VCaP (cell line): ENCODE data around the gene GNPTAB.
"Not testable (repeated sequence)": the region's sequence is repeated elsewhere in the genome, so short reads cannot be mapped to it uniquely, and the experiment has no call there.

ENCODE experiments used
- H3K27ac ChIP-seq: fragments of 450-650 bp; 2 replicates; pipeline ENCODE4 v1.5.1; 2017
- TF ChIP-seq, protein P1 (sequence below): fragments of 450-650 bp; conservative IDR thresholded peaks from 2 replicates; pipeline ENCODE4 v1.5.1; 2017; ENCODE audit warnings: mild to moderate bottlenecking, moderate library complexity

The GNPTAB gene

GRCh38 chr12:101828463-101829196 is 2.1 kb downstream of the GNPTAB start:
- TF ChIP-seq, protein P1, sequence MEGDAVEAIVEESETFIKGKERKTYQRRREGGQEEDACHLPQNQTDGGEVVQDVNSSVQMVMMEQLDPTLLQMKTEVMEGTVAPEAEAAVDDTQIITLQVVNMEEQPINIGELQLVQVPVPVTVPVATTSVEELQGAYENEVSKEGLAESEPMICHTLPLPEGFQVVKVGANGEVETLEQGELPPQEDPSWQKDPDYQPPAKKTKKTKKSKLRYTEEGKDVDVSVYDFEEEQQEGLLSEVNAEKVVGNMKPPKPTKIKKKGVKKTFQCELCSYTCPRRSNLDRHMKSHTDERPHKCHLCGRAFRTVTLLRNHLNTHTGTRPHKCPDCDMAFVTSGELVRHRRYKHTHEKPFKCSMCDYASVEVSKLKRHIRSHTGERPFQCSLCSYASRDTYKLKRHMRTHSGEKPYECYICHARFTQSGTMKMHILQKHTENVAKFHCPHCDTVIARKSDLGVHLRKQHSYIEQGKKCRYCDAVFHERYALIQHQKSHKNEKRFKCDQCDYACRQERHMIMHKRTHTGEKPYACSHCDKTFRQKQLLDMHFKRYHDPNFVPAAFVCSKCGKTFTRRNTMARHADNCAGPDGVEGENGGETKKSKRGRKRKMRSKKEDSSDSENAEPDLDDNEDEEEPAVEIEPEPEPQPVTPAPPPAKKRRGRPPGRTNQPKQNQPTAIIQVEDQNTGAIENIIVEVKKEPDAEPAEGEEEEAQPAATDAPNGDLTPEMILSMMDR = no peak
- peak overlapping the region; percentile 85 for H3K27ac ChIP-seq

GRCh38 chr12:101826766-101827368 is 3.9 kb downstream of the GNPTAB start:
- TF ChIP-seq, protein P1 = no peak
- no peak overlapping the region for H3K27ac ChIP-seq

GRCh38 chr12:101824831-101825230 is 5.9 kb downstream of the GNPTAB start:
- TF ChIP-seq, protein P1 = no peak
- no peak overlapping the region for H3K27ac ChIP-seq

DNA sequence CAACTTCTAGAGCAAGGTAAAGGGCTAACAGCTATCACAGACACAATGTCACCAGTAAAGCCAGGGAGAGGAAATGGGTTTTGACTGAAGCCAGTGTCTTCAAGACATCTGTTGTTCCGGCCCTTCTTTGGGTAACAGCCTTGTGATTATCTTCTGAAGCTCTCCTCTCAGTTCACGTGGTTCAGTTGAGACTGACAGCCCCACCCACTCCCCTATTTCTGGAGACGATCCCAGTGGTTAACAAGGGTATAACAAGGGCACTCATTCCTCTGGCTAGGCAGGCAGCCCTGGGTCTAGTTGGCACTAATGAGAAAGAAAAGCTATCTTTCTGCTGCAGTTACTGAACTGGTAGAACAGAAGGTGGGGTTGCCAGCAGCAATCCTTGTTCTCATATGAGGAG is 6.9 kb downstream of the GNPTAB start:
- peak overlapping the region; percentile 21; the same call in 1 of the 2 replicates for H3K27ac ChIP-seq
- TF ChIP-seq, protein P1 = no peak; the same call in 1 of the 2 replicates

DNA sequence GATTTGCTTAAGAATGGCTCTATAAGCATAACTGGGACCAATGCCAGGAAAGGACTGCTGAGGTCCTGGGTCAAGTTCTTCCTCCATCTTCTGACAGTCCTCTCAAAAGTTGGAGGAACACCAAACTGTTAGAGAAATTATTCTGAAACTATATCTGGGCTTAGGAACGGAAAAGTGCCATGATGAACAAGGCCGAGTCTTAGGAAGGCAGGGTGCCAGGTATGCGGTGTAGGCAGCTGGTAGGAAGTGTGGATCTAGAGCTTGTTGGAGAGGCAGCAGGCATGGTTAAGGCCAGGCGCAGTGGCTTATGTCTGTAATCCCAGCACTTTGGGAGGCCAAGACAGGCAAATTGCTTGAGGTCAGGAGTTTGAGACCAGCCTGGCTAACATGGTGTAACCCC is 7.7 kb downstream of the GNPTAB start:
- H3K27ac ChIP-seq = no peak overlapping the region
- TF ChIP-seq, protein P1 = no peak

DNA sequence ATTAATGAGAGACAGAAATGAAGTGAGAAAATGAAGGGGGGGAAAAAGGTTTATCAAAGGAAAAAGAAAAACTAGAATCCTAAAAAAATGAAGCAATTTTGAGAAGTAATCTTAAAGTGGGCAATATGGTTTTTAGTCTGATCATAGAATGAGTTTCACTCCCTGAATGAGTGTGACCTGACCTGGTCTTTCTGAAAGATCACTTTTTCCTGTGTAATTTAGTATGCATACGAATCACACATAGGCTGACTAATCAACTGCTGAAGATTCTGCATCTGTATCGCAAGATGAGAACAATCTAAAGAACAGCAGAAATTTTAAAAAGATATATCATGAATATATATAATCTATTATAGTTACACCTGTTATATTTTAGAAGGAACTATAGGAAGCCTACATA is 11.3 kb downstream of the GNPTAB start:
- TF ChIP-seq, protein P1 = no peak
- H3K27ac ChIP-seq = no peak overlapping the region

DNA sequence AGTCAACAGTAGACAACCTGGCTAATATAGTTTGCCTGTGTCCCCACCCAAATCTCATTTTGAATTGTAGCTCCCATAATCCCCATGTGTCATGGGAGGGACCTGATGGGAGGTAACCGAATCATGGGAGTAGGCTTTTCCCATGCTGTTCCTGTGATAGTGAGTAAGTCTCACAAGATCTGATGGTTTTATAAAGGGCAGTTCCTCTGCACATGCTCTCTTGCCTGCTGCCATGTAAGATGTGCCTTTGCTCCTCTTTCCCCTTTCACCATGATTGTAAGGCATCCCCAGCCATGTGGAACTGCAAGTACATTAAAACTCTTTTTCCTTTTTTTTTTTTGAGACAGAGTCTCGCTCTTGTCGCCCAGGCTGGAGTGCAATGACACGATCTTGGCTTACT is 12.1 kb downstream of the GNPTAB start:
- not testable (repeated sequence) for H3K27ac ChIP-seq

GRCh38 chr12:101813117-101813516 is 17.6 kb downstream of the GNPTAB start:
- TF ChIP-seq, protein P1 = no peak
- H3K27ac ChIP-seq = no peak overlapping the region

DNA sequence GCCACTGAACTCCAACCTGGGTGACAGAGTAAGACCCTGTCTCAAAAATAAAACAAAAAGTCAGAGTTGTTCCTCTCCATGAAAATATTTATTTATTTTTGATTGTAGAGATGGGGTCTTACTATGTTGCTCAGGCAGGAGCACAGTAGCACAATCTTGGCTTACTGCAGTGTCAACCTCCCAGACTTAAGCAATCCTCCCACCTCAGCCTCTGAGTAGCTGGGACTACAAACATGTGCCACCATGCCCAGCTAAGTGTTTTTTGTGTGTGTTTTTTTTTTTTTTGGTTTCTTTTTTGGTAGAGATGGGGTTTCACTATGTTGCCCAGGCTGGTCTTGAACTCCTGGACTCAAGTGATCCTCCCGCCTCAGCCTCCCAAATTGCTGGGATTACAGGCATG is 18.0 kb downstream of the GNPTAB start:
- not testable (repeated sequence) for H3K27ac ChIP-seq

- not testable (repeated sequence) for H3K27ac ChIP-seq
These were observed 19.4 kb downstream of the GNPTAB start for GRCh38 chr12:101811342-101811741.
